Choroid plexus epithelial cell (primary cell): ENCODE measurements around the gene EGFR.

ENCODE experiments used
- DNase-seq: peaks from one replicate; pipeline ENCODE4 v3.0.0-alpha.2; 2010; ENCODE audit warnings: low read depth
- H3K4me3 ChIP-seq: 2 replicates; pipeline ENCODE4 v1.5.1; 2011; ENCODE audit warnings: low read depth, mild to moderate bottlenecking, control low read depth, low read length, moderate library complexity
- CTCF ChIP-seq: conservative IDR thresholded peaks from 2 replicates; pipeline ENCODE4 v1.5.1; 2011; ENCODE audit warnings: low read depth, mild to moderate bottlenecking, control low read depth, inconsistent platforms, low read length, moderate library complexity

The EGFR gene

GRCh38 chr7:55104712-55105433 lies 86.1 kb downstream of the EGFR start:
- DNase-seq: peak; percentile 57
- TF ChIP-seq CTCF: no peak

GRCh38 chr7:55105952-55106351 lies 87.1 kb downstream of the EGFR start:
- no peak overlapping the region for H3K4me3 ChIP-seq
- no peak for DNase-seq
- no peak for TF ChIP-seq CTCF

More at GRCh38 chr7:55104712-55105433, 86.1 kb downstream of the EGFR start:
- H3K4me3 ChIP-seq: no peak overlapping the region

- TF ChIP-seq CTCF: no peak
- DNase-seq: no peak
- H3K4me3 ChIP-seq: no peak overlapping the region
Measured at GRCh38 chr7:55107946-55108345, 89.1 kb downstream of the EGFR start.

GRCh38 chr7:55108401-55108800 lies 89.6 kb downstream of the EGFR start:
- TF ChIP-seq CTCF: no peak
- DNase-seq: no peak
- no peak overlapping the region for H3K4me3 ChIP-seq

GRCh38 chr7:55108818-55109217 lies 90.0 kb downstream of the EGFR start:
- no peak overlapping the region for H3K4me3 ChIP-seq
- TF ChIP-seq CTCF: no peak
- DNase-seq: no peak

GRCh38 chr7:55109404-55110167 lies 90.8 kb downstream of the EGFR start:
- DNase-seq: peak; percentile 77
- H3K4me3 ChIP-seq: no peak overlapping the region
- peak; percentile 27 for TF ChIP-seq CTCF
